Spleen (tissue), 7 donors: ENCODE results near the gene ADARB2.

ENCODE experiments used
- CTCF ChIP-seq, 11 experiments: fragments of 200-600 bp in 7 of 11; fragments of 450-650 bp in 4 of 11; sonication (generic) in 4 of 11; IDR thresholded peaks in 8 of 11; conservative IDR thresholded peaks in 3 of 11; 1 replicate in 7 of 11; 2 replicates in 4 of 11; pipeline versions ENCODE4 v1.4.0 to v1.8.0; 2016 to 2021; ENCODE audit warnings: antibody characterized with exemption in 11 of 11, inconsistent platforms in 4 of 11, mild to moderate bottlenecking in 1 of 11
- POLR2A ChIP-seq, 3 donors: fragments of 450-650 bp; IDR thresholded peaks; one replicate each; pipeline ENCODE4 v1.5.1; 2017; ENCODE audit warnings: antibody characterized with exemption in 3 of 3, mild to moderate bottlenecking in 1 of 3
- donor health status: DM: no; HTN: no; CAD: no; lungs with moderate emphysema.
- donor health status: DM: no; HTN: no; CAD: no.
- donor health status: DM: no; HTN: no; CAD: no.

- no peak for TF ChIP-seq CTCF (IDR thresholded peaks at IDR 0.05 in 8 of 11, conservative IDR thresholded peaks at IDR 0.05 in 3 of 11)
- TF ChIP-seq POLR2A (IDR thresholded peaks at IDR 0.05): no peak
Measured at GRCh38 chr10:1308173-1308961, 429.0 kb downstream of the ADARB2 start.
